Activated CD4-positive, alpha-beta T cell treated with anti-CD3 and anti-CD28 coated beads, Interleukin-2, Interleukin-6, amounts not matched to agents 100 ng/mL and 50 ng/mL, durations not matched to agents 16 hours and 8 hours (primary cell): ENCODE results near the gene SERPINB7.

Source experiments
- DNase-seq: peaks from one replicate; pipeline ENCODE4 v3.0.0-alpha.2; 2020

Gene SERPINB7

DNA sequence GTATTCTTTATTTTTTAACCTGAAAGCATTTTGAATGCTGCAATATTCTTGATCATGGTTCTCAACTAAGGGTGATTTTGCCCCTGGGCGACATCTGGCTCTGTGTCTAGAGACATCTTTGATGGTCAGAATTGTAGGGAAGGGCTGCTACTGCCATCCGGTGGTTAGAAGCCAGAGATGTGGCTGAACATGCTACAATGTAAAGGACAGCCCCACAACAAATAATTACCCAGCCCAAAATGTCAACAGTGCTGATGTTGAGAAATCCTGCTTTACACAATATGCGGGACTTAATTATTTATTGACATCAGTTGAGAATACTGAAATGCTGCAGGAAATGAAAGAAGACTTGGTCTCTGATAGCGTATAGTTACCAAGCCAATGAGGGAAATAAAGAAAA is 74.8 kb downstream of the SERPINB7 start:
- peak; percentile 33 for DNase-seq

DNA sequence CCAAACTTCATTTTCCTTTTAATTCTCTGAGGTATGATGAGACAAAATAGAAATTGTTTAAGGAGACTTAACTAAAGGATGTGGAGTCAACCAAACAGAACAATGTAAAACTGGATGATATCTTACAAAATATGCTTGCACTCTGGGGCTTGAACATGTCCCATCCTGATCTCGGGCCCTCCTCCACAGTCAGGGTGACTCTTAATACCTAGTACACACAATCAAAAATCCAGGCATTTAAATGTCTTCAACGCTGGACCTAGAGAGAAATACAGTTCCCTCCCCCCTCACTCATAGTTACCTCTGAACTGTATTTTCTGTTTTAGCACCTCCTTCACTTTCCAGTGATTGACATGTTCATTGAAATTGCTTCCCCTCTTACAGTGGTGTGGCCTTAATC is 75.4 kb downstream of the SERPINB7 start:
- no peak for DNase-seq
